ENCODE data around the gene MLH1.

MLH1 gene

GRCh38 chr3:36981006-36981405, 12.3 kb upstream of the MLH1 start:
- DNase-seq (ENCODE audit: low spot score), result no peak

GRCh38 chr3:36988356-36988755, 5.0 kb upstream of the MLH1 start:
- DNase-seq (ENCODE audit: low spot score), result no peak

GRCh38 chr3:36989005-36989404, 4.3 kb upstream of the MLH1 start:
- no peak for DNase-seq (ENCODE audit: low spot score)

- DNase-seq (ENCODE audit: low spot score), result no peak
Observed at GRCh38 chr3:36989568-36989967, 3.8 kb upstream of the MLH1 start.

- DNase-seq (ENCODE audit: low spot score), result no peak
Observed at GRCh38 chr3:36991147-36991546, 2.2 kb upstream of the MLH1 start.

GRCh38 chr3:36991923-36992805, 1.2 kb upstream of the MLH1 start:
- DNase-seq (ENCODE audit: low spot score), result peak; percentile 60

- no peak for DNase-seq (ENCODE audit: low spot score)
Observed at GRCh38 chr3:36992806-36993325, 452 bp upstream of the MLH1 start, which contains the start of gene EPM2AIP1. EPM2AIP1 (minus strand) TSS chr3:36993131; CDS start chr3:36993077, 54 bp downstream.

- no peak for DNase-seq (ENCODE audit: low spot score)
Observed at GRCh38 chr3:37014620-37015019, 21.3 kb downstream of the MLH1 start.

- no peak for DNase-seq (ENCODE audit: low spot score)
Observed at GRCh38 chr3:37015642-37016041, 22.3 kb downstream of the MLH1 start.

GRCh38 chr3:37016903-37017302, 23.6 kb downstream of the MLH1 start:
- no peak for DNase-seq (ENCODE audit: low spot score)

GRCh38 chr3:37017683-37018082, 24.4 kb downstream of the MLH1 start:
- no peak for DNase-seq (ENCODE audit: low spot score)

GRCh38 chr3:37024092-37024491, 30.8 kb downstream of the MLH1 start:
- DNase-seq (ENCODE audit: low spot score), result peak; percentile 42

GRCh38 chr3:37024820-37025405, 31.6 kb downstream of the MLH1 start:
- no peak for DNase-seq (ENCODE audit: low spot score)

- peak; percentile 44 for DNase-seq (ENCODE audit: low spot score)
Observed at GRCh38 chr3:37025561-37026335, 32.4 kb downstream of the MLH1 start.

GRCh38 chr3:37026851-37027250, 33.5 kb downstream of the MLH1 start:
- DNase-seq (ENCODE audit: low spot score), result no peak

- DNase-seq (ENCODE audit: low spot score), result peak; percentile 84
Observed at GRCh38 chr3:37028329-37028728, 35.0 kb downstream of the MLH1 start.

GRCh38 chr3:37029111-37029510, 35.8 kb downstream of the MLH1 start:
- DNase-seq (ENCODE audit: low spot score), result no peak

- no peak for DNase-seq (ENCODE audit: low spot score)
Observed at GRCh38 chr3:37029516-37030163, 36.3 kb downstream of the MLH1 start.

- DNase-seq (ENCODE audit: low spot score), result no peak
Observed at GRCh38 chr3:37030588-37030987, 37.3 kb downstream of the MLH1 start.

GRCh38 chr3:37031096-37031682, 37.9 kb downstream of the MLH1 start:
- DNase-seq (ENCODE audit: low spot score), result no peak

GRCh38 chr3:37032961-37033360, 39.6 kb downstream of the MLH1 start:
- no peak for DNase-seq (ENCODE audit: low spot score)

- no peak for DNase-seq (ENCODE audit: low spot score)
Observed at GRCh38 chr3:37037352-37037751, 44.0 kb downstream of the MLH1 start.
